IMR-90 (cell line): ENCODE results near the gene STAT6. TPM values are rescaled to one million over a fixed set of nuclear protein-coding genes. Genes with fewer than 3 reads are reported as not detected.
A peak's percentile ranks its signal among the peaks of the same experiment; 100 is the strongest.

Experiments used
- ATAC-seq: fragments of 200-7000 bp; cut with Tn5 transposase; 2 replicates; pipeline ENCODE4 v1.9.1; 2020; ENCODE audit warnings: low read depth, mild to moderate bottlenecking, moderate library complexity
- BruUV-seq: library from RNA; stranded (reverse); fragments of 400-500 nt; replicated peaks from 2 replicates; lab custom pipeline; 2021; lab: Mats Ljungman, UMichigan
- CTCF ChIA-PET: fragments of 300-600 bp; formaldehyde crosslinking; extraction: SDS; loops from one replicate; lab custom pipeline; 2021; ENCODE audit warnings: antibody characterized with exemption; lab: Yijun Ruan, JAX
- POLR2A ChIA-PET: fragments of 300-600 bp; sonication (Branson Sonifier 250); formaldehyde crosslinking; loops from one replicate; lab custom pipeline; 2022; ENCODE audit warnings: antibody characterized with exemption; ENCODE audit not compliant: unreplicated experiment; lab: Charles Lee
- DNase-seq: peaks from one replicate; pipeline ENCODE4 v3.0.0; 2013
- H2AFZ ChIP-seq: replicated peaks from 2 replicates; pipeline ENCODE3; 2013; ENCODE audit warnings: low read length, mild to moderate bottlenecking; ENCODE audit not compliant: poor library complexity
- H2AK5ac ChIP-seq: 2 replicates; pipeline ENCODE4 v1.6.1; 2013; ENCODE audit warnings: low read depth, low read length, inconsistent platforms
- H2AK9ac ChIP-seq: replicated peaks from 2 replicates; pipeline ENCODE3; 2013; ENCODE audit warnings: mild to moderate bottlenecking, low read depth, low read length, moderate library complexity; ENCODE audit not compliant: poor library complexity
- H2BK120ac ChIP-seq: 2 replicates; pipeline ENCODE4 v1.6.1; 2013; ENCODE audit warnings: low read depth, low read length, inconsistent platforms
- H2BK15ac ChIP-seq: 3 replicates; pipeline ENCODE4 v1.6.1; 2013; ENCODE audit warnings: low read depth, low read length, inconsistent platforms
- H2BK20ac ChIP-seq: 2 replicates; pipeline ENCODE4 v1.6.1; 2013; ENCODE audit warnings: low read depth, mild to moderate bottlenecking, inconsistent platforms, low read length, moderate library complexity
- H2BK5ac ChIP-seq: 2 replicates; pipeline ENCODE4 v1.6.1; 2013; ENCODE audit warnings: mild to moderate bottlenecking, low read depth, low read length, inconsistent platforms; ENCODE audit not compliant: poor library complexity, severe bottlenecking
- H3K14ac ChIP-seq: replicated peaks from 2 replicates; pipeline ENCODE4 v1.6.1; 2013; ENCODE audit warnings: low read depth, low read length, inconsistent platforms
- H3K18ac ChIP-seq: 2 replicates; pipeline ENCODE4 v1.6.1; 2013; ENCODE audit warnings: low read depth, low read length, control low read depth
- H3K23ac ChIP-seq: 2 replicates; pipeline ENCODE4 v1.6.1; 2013; ENCODE audit warnings: low read depth, low read length, inconsistent platforms
- H3K27ac ChIP-seq: 2 replicates; pipeline ENCODE4 v1.5.1; 2013; ENCODE audit warnings: mild to moderate bottlenecking, control low read depth, low read length; ENCODE audit not compliant: insufficient read depth
- H3K27me3 ChIP-seq: 2 replicates; pipeline ENCODE4 v1.6.1; 2013; ENCODE audit warnings: low read length; ENCODE audit not compliant: control insufficient read depth, insufficient read depth
- H3K36me3 ChIP-seq: 2 replicates; pipeline ENCODE4 v1.6.1; 2013; ENCODE audit warnings: low read length, mixed read lengths; ENCODE audit not compliant: control insufficient read depth, insufficient read depth
- H3K4ac ChIP-seq: 2 replicates; pipeline ENCODE4 v1.6.1; 2013; ENCODE audit warnings: low read depth, low read length, inconsistent platforms
- H3K4me1 ChIP-seq: 2 replicates; pipeline ENCODE4 v1.6.1; 2013; ENCODE audit warnings: low read length, mixed read lengths; ENCODE audit not compliant: control insufficient read depth, insufficient read depth
- H3K4me2 ChIP-seq: 2 replicates; pipeline ENCODE4 v1.6.1; 2013; ENCODE audit warnings: low read depth, mild to moderate bottlenecking, control low read depth, low read length, moderate library complexity
- H3K4me3 ChIP-seq: 2 replicates; pipeline ENCODE4 v1.5.1; 2013; ENCODE audit warnings: low read depth, mild to moderate bottlenecking, control low read depth, low read length, moderate library complexity; ENCODE audit not compliant: insufficient read depth
- H3K56ac ChIP-seq: 2 replicates; pipeline ENCODE4 v1.6.1; 2013; ENCODE audit warnings: low read length, inconsistent platforms; ENCODE audit not compliant: insufficient read depth; ENCODE audit errors: extremely low read depth
- H3K79me1 ChIP-seq, 2 experiments: 2 replicates each; pipeline ENCODE4 v1.6.1; 2013; ENCODE audit warnings: low read length in 2 of 2, inconsistent platforms in 1 of 2, low read depth in 1 of 2
- H3K9ac ChIP-seq: 2 replicates; pipeline ENCODE4 v1.6.1; 2013; ENCODE audit warnings: low read depth, low read length, control low read depth
- H3K9me1 ChIP-seq: 2 replicates; pipeline ENCODE4 v1.6.1; 2013; ENCODE audit warnings: low read length, inconsistent platforms; ENCODE audit not compliant: insufficient read depth
- H3K9me3 ChIP-seq: 2 replicates; pipeline ENCODE4 v1.6.1; 2013; ENCODE audit warnings: low read length; ENCODE audit not compliant: control insufficient read depth, insufficient read depth
- H4K20me1 ChIP-seq: 2 replicates; pipeline ENCODE4 v1.6.1; 2013; ENCODE audit warnings: low read length, inconsistent platforms; ENCODE audit not compliant: insufficient read depth
- H4K5ac ChIP-seq: 2 replicates; pipeline ENCODE4 v1.6.1; 2013; ENCODE audit warnings: mild to moderate bottlenecking, low read depth, low read length, control low read depth
- H4K8ac ChIP-seq, 2 experiments: 2 replicates each; pipeline ENCODE4 v1.6.1; 2013; ENCODE audit warnings: low read depth in 2 of 2, low read length in 2 of 2, control low read depth in 1 of 2, inconsistent platforms in 1 of 2
- H4K91ac ChIP-seq: 2 replicates; pipeline ENCODE4 v1.6.1; 2013; ENCODE audit warnings: low read depth, low read length, inconsistent platforms; ENCODE audit not compliant: insufficient read depth
- BHLHE40 ChIP-seq: fragments of 150-350 bp; IDR thresholded peaks from 2 replicates; pipeline ENCODE4 v1.6.1; 2016; ENCODE audit warnings: mild to moderate bottlenecking, low read depth, low read length
- CTCF ChIP-seq: conservative IDR thresholded peaks from 2 replicates; pipeline ENCODE4 v1.5.1; 2012; ENCODE audit warnings: mild to moderate bottlenecking, low read depth, low read length, improper control_type of control experiment
- FOS ChIP-seq: fragments of 150-350 bp; IDR thresholded peaks from 2 replicates; pipeline ENCODE4 v1.6.1; 2016; ENCODE audit warnings: low read depth, low read length
- MAFK ChIP-seq: IDR thresholded peaks from 2 replicates; pipeline ENCODE4 v1.6.1; 2012; ENCODE audit warnings: low read depth, low read length, improper control_type of control experiment
- MXI1 ChIP-seq: IDR thresholded peaks from 2 replicates; pipeline ENCODE4 v1.6.1; 2012; ENCODE audit warnings: low read depth, mild to moderate bottlenecking, low read length, moderate library complexity, borderline replicate concordance
- RAD21 ChIP-seq: IDR thresholded peaks from 2 replicates; pipeline ENCODE4 v1.6.1; 2012; ENCODE audit warnings: low read length, improper control_type of control experiment
- RFX5 ChIP-seq: IDR thresholded peaks from 2 replicates; pipeline ENCODE4 v1.8.0; 2012; ENCODE audit warnings: low read depth, mild to moderate bottlenecking, low read length, moderate library complexity
- USF2 ChIP-seq: fragments of 150-350 bp; IDR thresholded peaks from 2 replicates; pipeline ENCODE4 v1.6.1; 2017; ENCODE audit warnings: mild to moderate bottlenecking, antibody characterized with exemption, low read length, low read depth
- WGBS, 2 experiments: methylation state at CpG; one replicate each; pipeline versions ENCODE4 v1.1.5 to v1.1.7; 2013; ENCODE audit warnings: missing lambda C conversion rate in 2 of 2; ENCODE audit not compliant: insufficient read length in 1 of 2; ENCODE audit errors: extremely low coverage in 2 of 2; 5-methylcytosine and 5-hydroxymethylcytosine counted together
- dilution Hi-C: fragments of 300-500 bp; cut with HindIII; formaldehyde crosslinking; loops from one replicate; pipeline ENCODE4 v1.14.3; 2018; ENCODE audit warnings: low sequenced_read_pairs; ENCODE audit not compliant: unreplicated experiment
- in situ Hi-C: fragments of 300-500 bp; cut with MboI; formaldehyde crosslinking; loops from 3 replicates; pipeline ENCODE4 v1.14.3; 2019; ENCODE audit warnings: low sequenced_read_pairs, inconsistent platforms, mixed read lengths
- intact Hi-C: fragments of 100-400 bp; cut with micrococcal nuclease; formaldehyde crosslinking; loops from 2 replicates; pipeline ENCODE4 v1.10.0; 2022
- polyA plus RNA-seq, 3 experiments: library from polyadenylated mRNA; depleted of rRNA; stranded (reverse); fragments of >200 nt; gene quantifications; 2 replicates each; pipeline ENCODE4 v1.2.3, GENCODE V29; 2012; ENCODE audit warnings: low replicate concordance in 1 of 3
- total RNA-seq: library from RNA; depleted of rRNA; stranded (reverse); fragments of >200 nt; gene quantifications from 2 replicates; pipeline ENCODE4 v1.2.3, GENCODE V29; 2012

The STAT6 gene
- total and polyA plus RNA-seq, 2 of the 4 experiments (the other 2 are of a cell fraction): 43.4 to 96.9 TPM

- no peak overlapping the region for H4K91ac ChIP-seq
- no peak overlapping the region for H3K4me2 ChIP-seq
- H3K9me1 ChIP-seq: peaks cover 41% of the 10 kb centered on the region
- no peaks in the 10 kb centered on the region for H3K27me3 ChIP-seq
- BruUV-seq: no TSS peak
- no peak for TF ChIP-seq CTCF
- no peak for TF ChIP-seq BHLHE40
- no peak for TF ChIP-seq RFX5
- TF ChIP-seq RAD21: no peak
- TF ChIP-seq FOS: no peak
- no peak for TF ChIP-seq MAFK
- no peak for TF ChIP-seq USF2
- TF ChIP-seq MXI1: no peak
- H2BK5ac ChIP-seq: no peak overlapping the region
- H3K9me3 ChIP-seq: no peaks in the 10 kb centered on the region
- no peak overlapping the region for H3K18ac ChIP-seq
- H3K14ac ChIP-seq: 0 out of 2 replicates have a peak overlapping the region, but pooled peaks have one; percentile 10
- intact Hi-C loops: no loop called here
- peaks cover 50 to 94% of the 10 kb centered on the region in 2 experiments for H3K79me1 ChIP-seq
- no peak overlapping the region for H2BK15ac ChIP-seq
- H3K4me3 ChIP-seq: no peak overlapping the region
- dilution Hi-C loops: no loop called here
- peak overlapping the region; percentile 80; the same call in 1 of the 2 replicates for H3K27ac ChIP-seq
- no peak overlapping the region for H2AFZ ChIP-seq
- POLR2A ChIA-PET: interaction anchor here (1.1 kb wide), 1 partner anchor 10 kb away, joined by 5 read pairs; no protein-coding TSS in a partner anchor
- H4K5ac ChIP-seq: no peak overlapping the region
- DNase-seq: no peak
- H4K8ac ChIP-seq: no peak overlapping the region
- CTCF ChIA-PET: interaction anchor here (1.6 kb wide), 1 partner anchor 22 kb away, joined by 5 read pairs; no protein-coding TSS in a partner anchor
- no peak for ATAC-seq
- H3K56ac ChIP-seq: no peak overlapping the region
- H3K36me3 ChIP-seq: peaks cover 75% of the 10 kb centered on the region
- peak overlapping the region; percentile 20; the same call in 1 of the 2 replicates for H3K4ac ChIP-seq
- no peak overlapping the region for H3K9ac ChIP-seq
- no peak overlapping the region for H2AK9ac ChIP-seq
- peaks cover 82% of the 10 kb centered on the region for H4K20me1 ChIP-seq
- in situ Hi-C loops: no loop called here
- peaks cover 51% of the 10 kb centered on the region for H3K4me1 ChIP-seq
- H3K23ac ChIP-seq: peak overlapping the region; percentile 45; the same call in 1 of the 2 replicates
- H2BK120ac ChIP-seq: no peak overlapping the region; the same call in 1 of the 2 replicates
- peak overlapping the region; percentile 8; the same call in 1 of the 2 replicates for H2AK5ac ChIP-seq
- WGBS, 2 experiments: no CpG with 5 or more reads among the region's 2 CpGs
- H2BK20ac ChIP-seq: no peak overlapping the region
Measured at GRCh38 chr12:57146092-57146491, 34.9 kb upstream of the STAT6 start.
